K562 (cell line): ENCODE data around the gene FST.

ENCODE experiments used
- IRF9 ChIP-seq: fragments of 450-650 bp; IDR thresholded peaks from 2 replicates; pipeline ENCODE4 v1.6.1; 2016; ENCODE audit warnings: missing biosample characterization, missing genetic modification characterization
- TF ChIP-seq, protein P1 (sequence below), 3 experiments: IDR thresholded peaks in 2 of 3; conservative IDR thresholded peaks in 1 of 3; 2 replicates each; pipeline ENCODE4 v1.5.1; 2011 to 2012; ENCODE audit warnings: low read length in 3 of 3, mild to moderate bottlenecking in 3 of 3, control low read depth in 2 of 3, improper control_type of control experiment in 1 of 3, inconsistent platforms in 1 of 3, low read depth in 1 of 3, mixed read lengths in 1 of 3, moderate library complexity in 1 of 3; ENCODE audit not compliant: insufficient read depth in 2 of 3
- TF ChIP-seq, protein P2 (sequence below): fragments of 200-400 bp; formaldehyde crosslinking; IDR thresholded peaks from 2 replicates; pipeline ENCODE4 v1.6.1; 2017; ENCODE audit warnings: mild to moderate bottlenecking, low read depth, low read length, moderate library complexity
- TF ChIP-seq, protein P3 (sequence below): sonication (generic); formaldehyde crosslinking; IDR thresholded peaks from 2 replicates; pipeline ENCODE4 v1.9.0; 2022; ENCODE audit warnings: mild to moderate bottlenecking, missing genetic modification reagents

GRCh38 chr5:53507013-53507412 is 26.6 kb downstream of the FST start:
- TF ChIP-seq, protein P1, sequence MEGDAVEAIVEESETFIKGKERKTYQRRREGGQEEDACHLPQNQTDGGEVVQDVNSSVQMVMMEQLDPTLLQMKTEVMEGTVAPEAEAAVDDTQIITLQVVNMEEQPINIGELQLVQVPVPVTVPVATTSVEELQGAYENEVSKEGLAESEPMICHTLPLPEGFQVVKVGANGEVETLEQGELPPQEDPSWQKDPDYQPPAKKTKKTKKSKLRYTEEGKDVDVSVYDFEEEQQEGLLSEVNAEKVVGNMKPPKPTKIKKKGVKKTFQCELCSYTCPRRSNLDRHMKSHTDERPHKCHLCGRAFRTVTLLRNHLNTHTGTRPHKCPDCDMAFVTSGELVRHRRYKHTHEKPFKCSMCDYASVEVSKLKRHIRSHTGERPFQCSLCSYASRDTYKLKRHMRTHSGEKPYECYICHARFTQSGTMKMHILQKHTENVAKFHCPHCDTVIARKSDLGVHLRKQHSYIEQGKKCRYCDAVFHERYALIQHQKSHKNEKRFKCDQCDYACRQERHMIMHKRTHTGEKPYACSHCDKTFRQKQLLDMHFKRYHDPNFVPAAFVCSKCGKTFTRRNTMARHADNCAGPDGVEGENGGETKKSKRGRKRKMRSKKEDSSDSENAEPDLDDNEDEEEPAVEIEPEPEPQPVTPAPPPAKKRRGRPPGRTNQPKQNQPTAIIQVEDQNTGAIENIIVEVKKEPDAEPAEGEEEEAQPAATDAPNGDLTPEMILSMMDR (IDR thresholded peaks at IDR 0.05 in 2 of 3, conservative IDR thresholded peaks at IDR 0.05 in 1 of 3; ENCODE audit: insufficient read depth in 2 of 3, low read depth in 1 of 3, low read length in 3 of 3): no peak
- TF ChIP-seq, protein P2, sequence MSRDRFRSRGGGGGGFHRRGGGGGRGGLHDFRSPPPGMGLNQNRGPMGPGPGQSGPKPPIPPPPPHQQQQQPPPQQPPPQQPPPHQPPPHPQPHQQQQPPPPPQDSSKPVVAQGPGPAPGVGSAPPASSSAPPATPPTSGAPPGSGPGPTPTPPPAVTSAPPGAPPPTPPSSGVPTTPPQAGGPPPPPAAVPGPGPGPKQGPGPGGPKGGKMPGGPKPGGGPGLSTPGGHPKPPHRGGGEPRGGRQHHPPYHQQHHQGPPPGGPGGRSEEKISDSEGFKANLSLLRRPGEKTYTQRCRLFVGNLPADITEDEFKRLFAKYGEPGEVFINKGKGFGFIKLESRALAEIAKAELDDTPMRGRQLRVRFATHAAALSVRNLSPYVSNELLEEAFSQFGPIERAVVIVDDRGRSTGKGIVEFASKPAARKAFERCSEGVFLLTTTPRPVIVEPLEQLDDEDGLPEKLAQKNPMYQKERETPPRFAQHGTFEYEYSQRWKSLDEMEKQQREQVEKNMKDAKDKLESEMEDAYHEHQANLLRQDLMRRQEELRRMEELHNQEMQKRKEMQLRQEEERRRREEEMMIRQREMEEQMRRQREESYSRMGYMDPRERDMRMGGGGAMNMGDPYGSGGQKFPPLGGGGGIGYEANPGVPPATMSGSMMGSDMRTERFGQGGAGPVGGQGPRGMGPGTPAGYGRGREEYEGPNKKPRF: no peak
- no peak for TF ChIP-seq IRF9 (tag)
- TF ChIP-seq, protein P3, sequence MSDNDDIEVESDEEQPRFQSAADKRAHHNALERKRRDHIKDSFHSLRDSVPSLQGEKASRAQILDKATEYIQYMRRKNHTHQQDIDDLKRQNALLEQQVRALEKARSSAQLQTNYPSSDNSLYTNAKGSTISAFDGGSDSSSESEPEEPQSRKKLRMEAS: no peak
